Smooth muscle cell (in vitro differentiated cells): ENCODE results near the gene TAF3. TPM values are rescaled to one million over a fixed set of nuclear protein-coding genes. Genes with fewer than 3 reads are reported as not detected.

ENCODE experiments used
- DNase-seq: peaks from one replicate; lab custom pipeline; 2025; ENCODE audit not compliant: unreplicated experiment; lab: John Stamatoyannopoulos, UW
- H2AFZ ChIP-seq: fragments of 200-600 bp; sonication (generic); 2 replicates; pipeline ENCODE4 v1.6.0; 2016; ENCODE audit warnings: antibody characterized with exemption, low read depth, mild to moderate bottlenecking
- H3F3A ChIP-seq: fragments of 200-600 bp; sonication (generic); 2 replicates; pipeline ENCODE4 v1.6.0; 2017; ENCODE audit warnings: antibody characterized with exemption, low read depth
- H3K27ac ChIP-seq: fragments of 200-600 bp; sonication (generic); 2 replicates; pipeline ENCODE4 v1.5.1; 2016; ENCODE audit warnings: low read depth, mild to moderate bottlenecking
- H3K27me3 ChIP-seq: fragments of 200-600 bp; sonication (generic); 2 replicates; pipeline ENCODE4 v1.6.1; 2016; ENCODE audit warnings: low read depth, mild to moderate bottlenecking
- H3K36me3 ChIP-seq: fragments of 200-600 bp; sonication (generic); 2 replicates; pipeline ENCODE4 v1.5.1; 2016; ENCODE audit warnings: low read depth
- H3K4me1 ChIP-seq: fragments of 200-600 bp; sonication (generic); 2 replicates; pipeline ENCODE4 v1.5.1; 2016; ENCODE audit warnings: low read depth
- H3K4me2 ChIP-seq: fragments of 200-600 bp; sonication (generic); 2 replicates; pipeline ENCODE4 v1.6.0; 2016; ENCODE audit warnings: mild to moderate bottlenecking
- H3K4me3 ChIP-seq: fragments of 200-600 bp; sonication (generic); 2 replicates; pipeline ENCODE4 v1.5.1; 2016; ENCODE audit warnings: mild to moderate bottlenecking
- H3K79me2 ChIP-seq: fragments of 200-600 bp; sonication (generic); 2 replicates; pipeline ENCODE4 v1.6.0; 2016; ENCODE audit warnings: low read depth, mild to moderate bottlenecking
- H3K9ac ChIP-seq: fragments of 200-600 bp; sonication (generic); 2 replicates; pipeline ENCODE4 v1.6.0; 2016; ENCODE audit warnings: low read depth
- H3K9me3 ChIP-seq: fragments of 200-600 bp; sonication (generic); replicated peaks from 2 replicates; pipeline ENCODE4 v1.5.1; 2016; ENCODE audit warnings: low read depth
- H4K20me1 ChIP-seq: fragments of 200-600 bp; sonication (generic); 2 replicates; pipeline ENCODE4 v1.6.0; 2016; ENCODE audit warnings: low read depth
- WGBS: methylation state at CpG from one replicate; pipeline ENCODE4 v1.1.7; 2016; ENCODE audit warnings: low lambda C conversion rate; 5-methylcytosine and 5-hydroxymethylcytosine counted together
- polyA plus RNA-seq: library from polyadenylated mRNA; unstranded; fragments of >200 nt; fragmentation: Nextera tagmentation; extraction: Ambion mirVana; gene quantifications from 2 replicates; pipeline ENCODE4 v1.2.1, GENCODE V29; 2016
- total RNA-seq: library from RNA; depleted of rRNA; stranded (reverse); fragments of >200 nt; gene quantifications from 2 replicates; pipeline ENCODE4 v1.2.3, GENCODE V29; 2014
- TF ChIP-seq, protein P1 (sequence below): fragments of 200-600 bp; sonication (generic); IDR thresholded peaks from 2 replicates; pipeline ENCODE4 v1.5.1; 2017; ENCODE audit warnings: borderline replicate concordance, mild to moderate bottlenecking, antibody characterized with exemption; ENCODE audit not compliant: insufficient read depth, poor library complexity, severe bottlenecking

TAF3 gene
- total and polyA plus RNA-seq, 2 experiments from 2014 or later: 3.7 to 7.0 TPM

DNA sequence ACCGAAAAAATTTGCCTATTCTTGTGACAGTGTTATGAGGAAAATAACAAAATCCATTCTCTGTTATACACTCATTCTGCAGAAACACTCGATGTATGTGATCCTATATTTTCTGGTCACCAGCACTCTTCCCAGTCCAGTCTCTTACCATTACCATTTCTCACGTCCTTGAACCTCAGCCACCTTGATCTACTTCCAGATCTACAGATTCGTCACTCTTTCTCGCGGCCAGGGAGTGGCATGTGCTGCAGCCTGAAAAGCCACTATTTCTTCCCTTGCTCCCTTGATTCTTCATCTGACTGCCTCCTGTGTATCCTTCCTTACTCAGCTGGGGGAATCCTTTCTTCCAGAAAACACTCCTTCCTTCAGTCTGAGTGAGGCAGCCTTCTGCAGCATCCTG, 14.1 kb upstream of the TAF3 start:
- no peak overlapping the region for H3K27ac ChIP-seq
- no peaks in the 10 kb centered on the region for H3K27me3 ChIP-seq
- H3F3A ChIP-seq: peaks cover 12% of the 10 kb centered on the region
- peaks cover 50% of the 10 kb centered on the region for H3K36me3 ChIP-seq
- H3K4me2 ChIP-seq: no peak overlapping the region
- H3K4me3 ChIP-seq: no peak overlapping the region
- DNase-seq: no peak
- WGBS: 96% methylated on average over 6 of the region's 6 CpGs
- H2AFZ ChIP-seq: no peak overlapping the region
- TF ChIP-seq, protein P1, sequence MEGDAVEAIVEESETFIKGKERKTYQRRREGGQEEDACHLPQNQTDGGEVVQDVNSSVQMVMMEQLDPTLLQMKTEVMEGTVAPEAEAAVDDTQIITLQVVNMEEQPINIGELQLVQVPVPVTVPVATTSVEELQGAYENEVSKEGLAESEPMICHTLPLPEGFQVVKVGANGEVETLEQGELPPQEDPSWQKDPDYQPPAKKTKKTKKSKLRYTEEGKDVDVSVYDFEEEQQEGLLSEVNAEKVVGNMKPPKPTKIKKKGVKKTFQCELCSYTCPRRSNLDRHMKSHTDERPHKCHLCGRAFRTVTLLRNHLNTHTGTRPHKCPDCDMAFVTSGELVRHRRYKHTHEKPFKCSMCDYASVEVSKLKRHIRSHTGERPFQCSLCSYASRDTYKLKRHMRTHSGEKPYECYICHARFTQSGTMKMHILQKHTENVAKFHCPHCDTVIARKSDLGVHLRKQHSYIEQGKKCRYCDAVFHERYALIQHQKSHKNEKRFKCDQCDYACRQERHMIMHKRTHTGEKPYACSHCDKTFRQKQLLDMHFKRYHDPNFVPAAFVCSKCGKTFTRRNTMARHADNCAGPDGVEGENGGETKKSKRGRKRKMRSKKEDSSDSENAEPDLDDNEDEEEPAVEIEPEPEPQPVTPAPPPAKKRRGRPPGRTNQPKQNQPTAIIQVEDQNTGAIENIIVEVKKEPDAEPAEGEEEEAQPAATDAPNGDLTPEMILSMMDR: no peak
- H3K9ac ChIP-seq: no peak overlapping the region
- H3K79me2 ChIP-seq: peaks cover 16% of the 10 kb centered on the region
- peaks cover 18% of the 10 kb centered on the region for H4K20me1 ChIP-seq
- no peaks in the 10 kb centered on the region for H3K4me1 ChIP-seq
- no peaks in the 10 kb centered on the region for H3K9me3 ChIP-seq

DNA sequence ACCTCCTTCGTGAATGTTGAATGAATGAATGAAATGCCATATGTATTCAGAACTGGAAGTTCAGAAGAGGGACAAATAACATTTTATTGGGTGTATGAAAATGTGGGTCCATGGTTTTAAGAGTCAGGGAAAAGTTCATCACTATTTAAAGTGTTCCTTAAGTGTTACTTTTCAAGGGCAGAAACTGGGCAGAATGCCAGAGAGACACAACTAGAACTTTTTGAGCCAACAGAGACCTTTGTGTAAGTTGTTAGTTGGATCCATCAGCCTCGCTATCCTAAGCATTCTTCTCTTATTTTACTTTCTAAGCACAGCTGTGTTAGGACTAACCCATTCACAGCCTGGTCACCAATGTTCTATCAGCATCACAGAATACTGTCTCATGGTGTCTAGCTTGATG, 13.6 kb upstream of the TAF3 start:
- Histone ChIP-seq H3K9ac (no peak overlapping the region), H3K4me1 (no peaks in the 10 kb centered on the region), H3K79me2 (peaks cover 10% of the 10 kb centered on the region), H4K20me1 (peaks cover 18% of the 10 kb centered on the region), H3K27me3 (no peaks in the 10 kb centered on the region), H3K27ac (no peak overlapping the region), H3K4me2 (no peak overlapping the region), H3K4me3 (no peak overlapping the region), H3K9me3 (no peaks in the 10 kb centered on the region), H2AFZ (no peak overlapping the region), H3F3A (peaks cover 12% of the 10 kb centered on the region), H3K36me3 (peaks cover 45% of the 10 kb centered on the region)
- 49% methylated on average over 2 of the region's 2 CpGs for WGBS
- TF ChIP-seq, protein P1: no peak
- DNase-seq: no peak

DNA sequence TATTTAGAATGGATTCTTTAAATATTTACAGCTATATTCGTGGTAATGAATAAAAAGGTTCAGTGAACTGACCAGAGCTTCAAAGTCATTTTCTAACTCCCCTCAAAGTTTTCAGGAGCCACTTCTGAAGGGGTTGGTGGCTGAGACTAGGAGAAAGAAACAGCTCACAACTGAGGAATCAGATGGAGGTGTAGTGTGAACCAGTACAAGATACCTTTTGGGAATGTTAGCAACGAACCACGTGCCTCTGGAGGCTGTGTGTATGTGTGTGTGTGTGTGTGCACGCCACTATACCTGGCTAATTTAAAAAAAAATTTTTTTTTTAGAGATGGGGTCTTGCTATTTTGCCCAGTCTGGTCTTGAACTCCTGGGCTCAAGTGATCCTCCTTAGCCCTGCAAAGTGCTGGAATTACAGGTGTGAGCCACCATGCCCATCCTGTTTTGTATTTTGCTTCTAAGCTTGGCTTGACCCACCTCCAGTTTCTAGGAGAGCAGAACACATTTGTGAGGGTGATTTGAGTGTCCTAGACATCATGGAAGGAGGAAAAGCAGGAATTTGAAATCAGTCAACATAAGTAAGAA, 9.5 kb upstream of the TAF3 start:
- Histone ChIP-seq H3K9ac (no peak overlapping the region), H3K79me2 (no peaks in the 10 kb centered on the region), H3K9me3 (no peaks in the 10 kb centered on the region), H3K4me3 (no peak overlapping the region), H3K4me2 (no peak overlapping the region), H2AFZ (no peak overlapping the region), H3K27me3 (no peaks in the 10 kb centered on the region), H3K27ac (no peak overlapping the region), H3K4me1 (no peaks in the 10 kb centered on the region), H3K36me3 (peaks cover 27% of the 10 kb centered on the region), H3F3A (peaks cover 12% of the 10 kb centered on the region), H4K20me1 (peaks cover 13% of the 10 kb centered on the region)
- DNase-seq: no peak
- 74% methylated on average over 4 of the region's 4 CpGs for WGBS
- TF ChIP-seq, protein P1: no peak

DNA sequence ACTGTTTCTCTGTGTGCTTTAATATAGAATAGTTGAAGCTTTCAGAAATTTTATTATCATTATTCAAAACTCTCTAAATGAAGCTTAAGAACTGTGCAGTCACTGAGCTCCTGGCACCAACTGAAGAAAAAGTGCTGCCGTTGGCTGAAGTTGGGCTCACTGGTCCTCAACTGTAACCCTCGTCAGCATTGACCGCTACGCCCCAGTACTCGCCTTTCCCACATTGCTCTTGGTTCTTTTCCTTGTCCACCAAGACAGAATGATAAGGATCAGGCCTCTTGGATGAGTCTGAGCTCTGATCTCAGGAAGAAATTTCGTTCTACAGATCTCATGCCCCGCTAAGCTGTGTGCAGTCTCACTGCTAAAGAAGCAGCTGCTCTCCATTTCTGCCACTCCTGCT, 7.9 kb upstream of the TAF3 start:
- Histone ChIP-seq H3K27ac (no peak overlapping the region), H4K20me1 (peaks cover 6% of the 10 kb centered on the region), H3K4me1 (no peaks in the 10 kb centered on the region), H3K9ac (no peak overlapping the region), H2AFZ (no peak overlapping the region), H3F3A (peaks cover 12% of the 10 kb centered on the region), H3K4me3 (no peak overlapping the region), H3K4me2 (no peak overlapping the region), H3K79me2 (no peaks in the 10 kb centered on the region), H3K27me3 (no peaks in the 10 kb centered on the region), H3K36me3 (peaks cover 16% of the 10 kb centered on the region), H3K9me3 (no peaks in the 10 kb centered on the region)
- DNase-seq: no peak
- TF ChIP-seq, protein P1: no peak
- 82% methylated on average over 7 of the region's 7 CpGs for WGBS
